Measurements from ENCODE around the gene TRIM64.
"Not testable (repeated sequence)": the region's sequence is repeated elsewhere in the genome, so short reads cannot be mapped to it uniquely, and the experiment has no call there.

TRIM64 gene

DNA sequence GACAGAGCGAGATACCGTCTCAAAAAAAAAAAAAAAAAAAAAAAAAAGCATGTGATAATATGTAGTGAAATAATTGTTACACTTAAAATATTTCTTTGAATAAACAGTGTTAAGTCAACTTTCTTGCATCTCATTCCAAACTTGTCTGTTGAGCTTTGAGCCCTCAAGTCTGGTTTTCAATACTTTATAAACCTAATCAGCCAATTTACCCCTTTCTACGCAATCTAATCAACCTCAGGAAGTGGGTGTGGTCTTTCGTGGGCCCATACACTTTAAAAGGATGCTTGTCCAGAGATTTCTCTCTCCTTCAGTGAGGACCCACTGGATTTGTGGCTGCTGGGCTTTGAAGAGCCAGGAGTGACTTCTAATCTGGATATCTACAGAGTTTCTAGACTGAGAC lies at the start of gene TRIM64:
Gene TRIM64 (plus strand): TSS at position 301 of the 400 bp plus-strand sequence. CDS start 2,467 bp downstream, outside the sequence.
- H3K4me3 ChIP-seq (ENCODE audit: low read depth, low read length); DNase-seq (ENCODE audit: low read depth): not testable (repeated sequence)

GRCh38 chr11:89922195-89922660 lies 43.6 kb upstream of the TRIM64 start, which contains the start of gene TRIM49D1:
Gene TRIM49D1 (minus strand): TSS chr11:89922245. CDS start chr11:89917710, 4,535 bp downstream.
- DNase-seq (ENCODE audit: low read depth) = no peak
- H3K4me3 ChIP-seq (ENCODE audit: low read depth, low read length) = no peak within 1 kb of the TSS
- TF ChIP-seq, protein P1, sequence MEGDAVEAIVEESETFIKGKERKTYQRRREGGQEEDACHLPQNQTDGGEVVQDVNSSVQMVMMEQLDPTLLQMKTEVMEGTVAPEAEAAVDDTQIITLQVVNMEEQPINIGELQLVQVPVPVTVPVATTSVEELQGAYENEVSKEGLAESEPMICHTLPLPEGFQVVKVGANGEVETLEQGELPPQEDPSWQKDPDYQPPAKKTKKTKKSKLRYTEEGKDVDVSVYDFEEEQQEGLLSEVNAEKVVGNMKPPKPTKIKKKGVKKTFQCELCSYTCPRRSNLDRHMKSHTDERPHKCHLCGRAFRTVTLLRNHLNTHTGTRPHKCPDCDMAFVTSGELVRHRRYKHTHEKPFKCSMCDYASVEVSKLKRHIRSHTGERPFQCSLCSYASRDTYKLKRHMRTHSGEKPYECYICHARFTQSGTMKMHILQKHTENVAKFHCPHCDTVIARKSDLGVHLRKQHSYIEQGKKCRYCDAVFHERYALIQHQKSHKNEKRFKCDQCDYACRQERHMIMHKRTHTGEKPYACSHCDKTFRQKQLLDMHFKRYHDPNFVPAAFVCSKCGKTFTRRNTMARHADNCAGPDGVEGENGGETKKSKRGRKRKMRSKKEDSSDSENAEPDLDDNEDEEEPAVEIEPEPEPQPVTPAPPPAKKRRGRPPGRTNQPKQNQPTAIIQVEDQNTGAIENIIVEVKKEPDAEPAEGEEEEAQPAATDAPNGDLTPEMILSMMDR (IDR thresholded peaks at IDR 0.05; ENCODE audit: insufficient read depth, low read depth, low read length, missing control alignments) = no peak

GRCh38 chr11:89923764-89924163 lies 42.1 kb upstream of the TRIM64 start, which contains the start of gene TRIM49D2:
Gene TRIM49D2 (plus strand): TSS chr11:89924064. CDS start chr11:89926762, 2,698 bp downstream.
- DNase-seq (ENCODE audit: low read depth); H3K4me3 ChIP-seq (ENCODE audit: low read depth, low read length): not testable (repeated sequence)

DNA sequence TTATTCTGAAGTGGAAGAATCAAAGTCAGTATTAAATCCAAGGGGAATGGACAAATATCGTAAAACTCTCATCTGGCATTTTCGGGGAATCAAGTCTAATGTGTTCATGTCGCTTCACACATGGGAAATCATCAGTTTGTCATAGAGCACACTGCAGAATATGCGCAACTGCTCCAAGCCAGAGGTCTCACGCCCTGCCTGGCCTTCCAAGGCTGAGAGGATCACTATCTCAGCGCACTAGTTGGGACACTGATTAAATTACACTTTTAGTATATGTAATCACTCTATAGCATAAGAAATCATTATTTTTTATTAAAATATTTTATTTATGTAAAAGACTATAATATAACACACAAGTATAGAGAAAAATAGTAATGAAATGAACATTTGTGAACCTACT lies 5.0 kb upstream of the TRIM64 start:
- not testable (repeated sequence) for DNase-seq (ENCODE audit: low read depth); H3K4me3 ChIP-seq (ENCODE audit: low read depth, low read length)

Data from GM12865 (cell line).